Endothelial cell of umbilical vein (primary cell): Measurements from ENCODE around the gene CMSS1.

Source experiments
- CTCF ChIP-seq, 2 donors: IDR thresholded peaks; 1 replicate in 1 of 2; 2 replicates in 1 of 2; pipeline ENCODE4 v1.5.1; 2011; ENCODE audit warnings: low read length in 2 of 2, mild to moderate bottlenecking in 2 of 2, moderate library complexity in 2 of 2, control low read depth in 1 of 2, inconsistent platforms in 1 of 2, low read depth in 1 of 2; ENCODE audit not compliant: insufficient read depth in 1 of 2; ENCODE audit errors: extremely low read depth in 1 of 2
- EZH2 ChIP-seq: IDR thresholded peaks from 2 replicates; pipeline ENCODE4 v1.6.1; 2012; ENCODE audit warnings: borderline replicate concordance, low read depth, mild to moderate bottlenecking, moderate library complexity, low read length, inconsistent platforms; ENCODE audit not compliant: severe bottlenecking
- FOS ChIP-seq: IDR thresholded peaks from 2 replicates; pipeline ENCODE4 v1.6.1; 2011; ENCODE audit warnings: mild to moderate bottlenecking, low read length, moderate library complexity, borderline replicate concordance; ENCODE audit not compliant: insufficient read depth
- JUN ChIP-seq: IDR thresholded peaks from 2 replicates; pipeline ENCODE4 v1.6.1; 2011; ENCODE audit warnings: borderline replicate concordance, low read depth; ENCODE audit not compliant: insufficient read length, insufficient read depth
- MAX ChIP-seq: IDR thresholded peaks from 2 replicates; pipeline ENCODE4 v1.6.1; 2011; ENCODE audit not compliant: insufficient read depth, insufficient read length
- MYC ChIP-seq: IDR thresholded peaks from one replicate; pipeline ENCODE4 v1.6.1; 2011; ENCODE audit warnings: mild to moderate bottlenecking, low read depth, low read length
- POLR2A ChIP-seq: IDR thresholded peaks from 2 replicates; pipeline ENCODE4 v1.6.1; 2012; ENCODE audit warnings: low read depth, mild to moderate bottlenecking, control low read depth, low read length
- POLR2AphosphoS5 ChIP-seq: IDR thresholded peaks from 2 replicates; pipeline ENCODE4 v1.6.1; 2012; ENCODE audit warnings: low read depth, mild to moderate bottlenecking, control low read depth, low read length, moderate library complexity; ENCODE audit not compliant: insufficient read depth

GRCh38 chr3:100084100-100084806, 266.6 kb downstream of the CMSS1 start:
- TF ChIP-seq CTCF (IDR thresholded peaks at IDR 0.05; ENCODE audit: extremely low read depth in 1 of 2, insufficient read depth in 1 of 2, low read depth in 1 of 2, low read length in 2 of 2): no peak
- TF ChIP-seq EZH2: no peak
- no peak for TF ChIP-seq POLR2A
- TF ChIP-seq MYC: no peak
- TF ChIP-seq POLR2AphosphoS5: no peak
- no peak for TF ChIP-seq FOS
- no peak for TF ChIP-seq JUN
- no peak for TF ChIP-seq MAX
